WTC11 (cell line): Measurements from ENCODE around the gene ATP2B3.

Source experiments
- AFF4 ChIP-seq: sonication (generic); formaldehyde crosslinking; IDR thresholded peaks from 2 replicates; pipeline ENCODE4 v1.8.1; 2023; ENCODE audit warnings: mild to moderate bottlenecking, missing genetic modification reagents, borderline replicate concordance
- FOXP1 ChIP-seq: sonication (generic); formaldehyde crosslinking; IDR thresholded peaks from 2 replicates; pipeline ENCODE4 v1.8.0; 2022; ENCODE audit warnings: missing genetic modification reagents, mild to moderate bottlenecking, moderate library complexity, borderline replicate concordance
- HMGXB4 ChIP-seq: sonication (generic); formaldehyde crosslinking; IDR thresholded peaks from 2 replicates; pipeline ENCODE4 v1.8.1; 2023; ENCODE audit warnings: mild to moderate bottlenecking, moderate library complexity, missing genetic modification reagents
- NR3C1 ChIP-seq: sonication (generic); formaldehyde crosslinking; conservative IDR thresholded peaks from 2 replicates; pipeline ENCODE4 v1.8.1; 2023; ENCODE audit warnings: low read depth, mild to moderate bottlenecking, missing genetic modification reagents
- TF ChIP-seq, protein P1 (sequence below): fragments of 200-600 bp; IDR thresholded peaks from 2 replicates; pipeline ENCODE4 v1.8.0; 2022; ENCODE audit warnings: antibody characterized with exemption

- TF ChIP-seq FOXP1 (CRISPR knock-in tag) (no peak), HMGXB4 (CRISPR knock-in tag) (no peak), AFF4 (CRISPR knock-in tag) (no peak), NR3C1 (CRISPR knock-in tag) (no peak)
- TF ChIP-seq, protein P1, sequence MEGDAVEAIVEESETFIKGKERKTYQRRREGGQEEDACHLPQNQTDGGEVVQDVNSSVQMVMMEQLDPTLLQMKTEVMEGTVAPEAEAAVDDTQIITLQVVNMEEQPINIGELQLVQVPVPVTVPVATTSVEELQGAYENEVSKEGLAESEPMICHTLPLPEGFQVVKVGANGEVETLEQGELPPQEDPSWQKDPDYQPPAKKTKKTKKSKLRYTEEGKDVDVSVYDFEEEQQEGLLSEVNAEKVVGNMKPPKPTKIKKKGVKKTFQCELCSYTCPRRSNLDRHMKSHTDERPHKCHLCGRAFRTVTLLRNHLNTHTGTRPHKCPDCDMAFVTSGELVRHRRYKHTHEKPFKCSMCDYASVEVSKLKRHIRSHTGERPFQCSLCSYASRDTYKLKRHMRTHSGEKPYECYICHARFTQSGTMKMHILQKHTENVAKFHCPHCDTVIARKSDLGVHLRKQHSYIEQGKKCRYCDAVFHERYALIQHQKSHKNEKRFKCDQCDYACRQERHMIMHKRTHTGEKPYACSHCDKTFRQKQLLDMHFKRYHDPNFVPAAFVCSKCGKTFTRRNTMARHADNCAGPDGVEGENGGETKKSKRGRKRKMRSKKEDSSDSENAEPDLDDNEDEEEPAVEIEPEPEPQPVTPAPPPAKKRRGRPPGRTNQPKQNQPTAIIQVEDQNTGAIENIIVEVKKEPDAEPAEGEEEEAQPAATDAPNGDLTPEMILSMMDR: no peak
Observed at GRCh38 chrX:153624196-153625091, 107.0 kb downstream of the ATP2B3 start.
